ENCODE measurements around the gene DMRTC2. TPM values are rescaled to one million over a fixed set of nuclear protein-coding genes. Genes with fewer than 3 reads are reported as not detected.

DMRTC2 gene
- total RNA-seq, 1 experiment from 2014 or later: not detected

DNA sequence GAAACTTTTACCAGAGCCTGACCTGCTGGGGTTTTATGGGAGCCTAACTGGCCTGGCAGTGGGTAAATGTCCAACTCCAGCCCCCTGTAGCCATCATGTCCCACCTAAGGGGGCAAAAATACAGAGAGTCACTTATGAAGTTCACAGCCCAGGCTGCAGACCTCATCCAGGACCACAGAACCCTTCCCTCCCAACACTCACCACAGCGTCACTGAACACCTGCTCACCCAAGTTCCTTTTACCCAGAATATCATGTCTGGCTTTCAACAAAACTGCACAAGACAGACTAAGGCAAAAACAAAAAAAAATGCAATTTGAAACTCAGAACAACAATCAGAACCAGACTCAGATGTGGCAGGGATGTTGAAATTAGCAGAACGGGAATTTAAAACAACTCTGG is 42.1 kb upstream of the DMRTC2 start:
- TF ChIP-seq, protein P1, sequence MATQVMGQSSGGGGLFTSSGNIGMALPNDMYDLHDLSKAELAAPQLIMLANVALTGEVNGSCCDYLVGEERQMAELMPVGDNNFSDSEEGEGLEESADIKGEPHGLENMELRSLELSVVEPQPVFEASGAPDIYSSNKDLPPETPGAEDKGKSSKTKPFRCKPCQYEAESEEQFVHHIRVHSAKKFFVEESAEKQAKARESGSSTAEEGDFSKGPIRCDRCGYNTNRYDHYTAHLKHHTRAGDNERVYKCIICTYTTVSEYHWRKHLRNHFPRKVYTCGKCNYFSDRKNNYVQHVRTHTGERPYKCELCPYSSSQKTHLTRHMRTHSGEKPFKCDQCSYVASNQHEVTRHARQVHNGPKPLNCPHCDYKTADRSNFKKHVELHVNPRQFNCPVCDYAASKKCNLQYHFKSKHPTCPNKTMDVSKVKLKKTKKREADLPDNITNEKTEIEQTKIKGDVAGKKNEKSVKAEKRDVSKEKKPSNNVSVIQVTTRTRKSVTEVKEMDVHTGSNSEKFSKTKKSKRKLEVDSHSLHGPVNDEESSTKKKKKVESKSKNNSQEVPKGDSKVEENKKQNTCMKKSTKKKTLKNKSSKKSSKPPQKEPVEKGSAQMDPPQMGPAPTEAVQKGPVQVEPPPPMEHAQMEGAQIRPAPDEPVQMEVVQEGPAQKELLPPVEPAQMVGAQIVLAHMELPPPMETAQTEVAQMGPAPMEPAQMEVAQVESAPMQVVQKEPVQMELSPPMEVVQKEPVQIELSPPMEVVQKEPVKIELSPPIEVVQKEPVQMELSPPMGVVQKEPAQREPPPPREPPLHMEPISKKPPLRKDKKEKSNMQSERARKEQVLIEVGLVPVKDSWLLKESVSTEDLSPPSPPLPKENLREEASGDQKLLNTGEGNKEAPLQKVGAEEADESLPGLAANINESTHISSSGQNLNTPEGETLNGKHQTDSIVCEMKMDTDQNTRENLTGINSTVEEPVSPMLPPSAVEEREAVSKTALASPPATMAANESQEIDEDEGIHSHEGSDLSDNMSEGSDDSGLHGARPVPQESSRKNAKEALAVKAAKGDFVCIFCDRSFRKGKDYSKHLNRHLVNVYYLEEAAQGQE (IDR thresholded peaks at IDR 0.05; ENCODE audit: insufficient read depth in 1 of 2, low read depth in 2 of 2, low read length in 1 of 2): no peak
- TF ChIP-seq, protein P2, sequence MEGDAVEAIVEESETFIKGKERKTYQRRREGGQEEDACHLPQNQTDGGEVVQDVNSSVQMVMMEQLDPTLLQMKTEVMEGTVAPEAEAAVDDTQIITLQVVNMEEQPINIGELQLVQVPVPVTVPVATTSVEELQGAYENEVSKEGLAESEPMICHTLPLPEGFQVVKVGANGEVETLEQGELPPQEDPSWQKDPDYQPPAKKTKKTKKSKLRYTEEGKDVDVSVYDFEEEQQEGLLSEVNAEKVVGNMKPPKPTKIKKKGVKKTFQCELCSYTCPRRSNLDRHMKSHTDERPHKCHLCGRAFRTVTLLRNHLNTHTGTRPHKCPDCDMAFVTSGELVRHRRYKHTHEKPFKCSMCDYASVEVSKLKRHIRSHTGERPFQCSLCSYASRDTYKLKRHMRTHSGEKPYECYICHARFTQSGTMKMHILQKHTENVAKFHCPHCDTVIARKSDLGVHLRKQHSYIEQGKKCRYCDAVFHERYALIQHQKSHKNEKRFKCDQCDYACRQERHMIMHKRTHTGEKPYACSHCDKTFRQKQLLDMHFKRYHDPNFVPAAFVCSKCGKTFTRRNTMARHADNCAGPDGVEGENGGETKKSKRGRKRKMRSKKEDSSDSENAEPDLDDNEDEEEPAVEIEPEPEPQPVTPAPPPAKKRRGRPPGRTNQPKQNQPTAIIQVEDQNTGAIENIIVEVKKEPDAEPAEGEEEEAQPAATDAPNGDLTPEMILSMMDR (IDR thresholded peaks at IDR 0.05): no peak
- TF ChIP-seq POLR2AphosphoS5 (IDR thresholded peaks at IDR 0.05; ENCODE audit: low read depth, low read length): no peak
- no peak for TF ChIP-seq TCF7L2 (IDR thresholded peaks at IDR 0.05; ENCODE audit: low read depth, low read length)
- TF ChIP-seq SIN3A (IDR thresholded peaks at IDR 0.05; ENCODE audit: borderline replicate concordance, insufficient read depth, low read depth, low read length): no peak
- H3K27me3 ChIP-seq (ENCODE audit: control insufficient read depth, insufficient read depth, low read length): no peaks in the 10 kb centered on the region
- POLR2A ChIA-PET: no interaction called here
- no TSS peak for BruUV-seq (replicated peaks)
- ATAC-seq (no peak), DNase-seq (ENCODE audit: low read depth, low spot score) (no peak)
- no peak overlapping the region for H3K27ac ChIP-seq (ENCODE audit: low read length)
- CTCF ChIA-PET: no interaction called here
- in situ Hi-C loops (cut with HindIII; ENCODE audit: low pct_unique_long_range_greater_than_20kb, low sequenced_read_pairs): no loop called here
- intact Hi-C loops (cut with micrococcal nuclease; ENCODE audit: unreplicated experiment): no loop called here
- H3K4me1 ChIP-seq (ENCODE audit: control insufficient read depth, insufficient read depth, low read length): no peaks in the 10 kb centered on the region
- no peak overlapping the region for H3K4me3 ChIP-seq (ENCODE audit: low read depth in 2 of 2, low read length in 2 of 2)
- no peaks in the 10 kb centered on the region for H3K36me3 ChIP-seq (ENCODE audit: control insufficient read depth, insufficient read depth, low read length)
- H3K9me3 ChIP-seq (ENCODE audit: control insufficient read depth, insufficient read depth, low read depth, low read length): no peaks in the 10 kb centered on the region

DNA sequence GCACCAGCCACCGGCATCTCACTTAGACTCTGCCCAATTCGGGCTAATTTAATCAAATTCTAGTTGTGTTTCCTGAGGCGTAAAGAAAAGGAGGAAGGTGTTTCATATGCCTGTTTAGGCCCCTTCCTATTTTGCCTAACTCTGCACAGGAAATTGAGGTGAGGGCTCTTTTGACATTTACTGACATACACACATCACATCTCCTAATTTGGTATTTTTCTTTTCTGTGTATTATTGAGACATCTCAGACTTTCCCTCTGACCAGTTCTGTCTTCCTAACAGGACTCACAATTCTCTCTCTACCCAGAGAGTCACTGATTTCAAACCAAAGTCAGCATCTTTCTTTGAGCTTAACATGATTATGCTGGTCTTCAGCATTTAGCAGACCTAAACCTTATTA is 40.5 kb upstream of the DMRTC2 start:
- Histone ChIP-seq H3K27ac (ENCODE audit: low read length) (no peak overlapping the region), H3K4me3 (ENCODE audit: low read depth in 2 of 2, low read length in 2 of 2) (no peak overlapping the region), H3K36me3 (ENCODE audit: control insufficient read depth, insufficient read depth, low read length) (no peaks in the 10 kb centered on the region), H3K27me3 (ENCODE audit: control insufficient read depth, insufficient read depth, low read length) (no peaks in the 10 kb centered on the region), H3K4me1 (ENCODE audit: control insufficient read depth, insufficient read depth, low read length) (no peaks in the 10 kb centered on the region), H3K9me3 (ENCODE audit: control insufficient read depth, insufficient read depth, low read depth, low read length) (no peaks in the 10 kb centered on the region)
- DNase-seq (ENCODE audit: low read depth, low spot score) (no peak), ATAC-seq (no peak)
- intact Hi-C loops (cut with micrococcal nuclease; ENCODE audit: unreplicated experiment): no loop called here
- no TSS peak for BruUV-seq (replicated peaks)
- in situ Hi-C loops (cut with HindIII; ENCODE audit: low pct_unique_long_range_greater_than_20kb, low sequenced_read_pairs): no loop called here
- ChIA-PET CTCF (no interaction called here), POLR2A (interaction anchor here (0.7 kb wide), 1 partner anchor 432 kb away, joined by 4 read pairs; no protein-coding TSS in a partner anchor)
- TF ChIP-seq, protein P1 (IDR thresholded peaks at IDR 0.05; ENCODE audit: insufficient read depth in 1 of 2, low read depth in 2 of 2, low read length in 1 of 2): no peak
- TF ChIP-seq POLR2AphosphoS5 (IDR thresholded peaks at IDR 0.05; ENCODE audit: low read depth, low read length) (no peak), SIN3A (IDR thresholded peaks at IDR 0.05; ENCODE audit: borderline replicate concordance, insufficient read depth, low read depth, low read length) (no peak), TCF7L2 (IDR thresholded peaks at IDR 0.05; ENCODE audit: low read depth, low read length) (no peak)
- TF ChIP-seq, protein P2 (IDR thresholded peaks at IDR 0.05): no peak
